ENCODE results near the gene DIAPH1.

DNA sequence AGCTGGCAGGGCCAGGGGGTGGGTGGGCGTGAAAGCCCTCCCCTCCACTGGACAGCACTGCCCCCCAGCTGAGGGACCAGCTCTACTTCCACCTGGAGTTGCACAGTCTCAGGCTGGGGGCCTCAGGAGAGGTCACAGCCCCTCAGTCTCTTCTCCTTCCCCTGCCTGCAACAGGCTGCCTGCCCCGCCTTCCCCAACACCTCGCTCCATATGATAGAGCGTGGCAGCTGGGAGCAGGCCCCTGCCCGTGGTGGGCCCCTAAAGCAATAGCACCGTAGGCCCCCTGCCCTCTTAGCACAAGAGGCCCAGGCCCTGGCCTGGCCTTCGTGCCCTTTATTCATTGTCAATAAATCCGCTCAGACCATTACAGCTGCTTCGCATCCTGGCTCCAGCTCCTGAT lies 21.9 kb upstream of the DIAPH1 start:
- TF ChIP-seq POLR2A (IDR thresholded peaks at IDR 0.05) (no peak), EP300 (IDR thresholded peaks at IDR 0.05) (no peak)
- TF ChIP-seq, protein P1, sequence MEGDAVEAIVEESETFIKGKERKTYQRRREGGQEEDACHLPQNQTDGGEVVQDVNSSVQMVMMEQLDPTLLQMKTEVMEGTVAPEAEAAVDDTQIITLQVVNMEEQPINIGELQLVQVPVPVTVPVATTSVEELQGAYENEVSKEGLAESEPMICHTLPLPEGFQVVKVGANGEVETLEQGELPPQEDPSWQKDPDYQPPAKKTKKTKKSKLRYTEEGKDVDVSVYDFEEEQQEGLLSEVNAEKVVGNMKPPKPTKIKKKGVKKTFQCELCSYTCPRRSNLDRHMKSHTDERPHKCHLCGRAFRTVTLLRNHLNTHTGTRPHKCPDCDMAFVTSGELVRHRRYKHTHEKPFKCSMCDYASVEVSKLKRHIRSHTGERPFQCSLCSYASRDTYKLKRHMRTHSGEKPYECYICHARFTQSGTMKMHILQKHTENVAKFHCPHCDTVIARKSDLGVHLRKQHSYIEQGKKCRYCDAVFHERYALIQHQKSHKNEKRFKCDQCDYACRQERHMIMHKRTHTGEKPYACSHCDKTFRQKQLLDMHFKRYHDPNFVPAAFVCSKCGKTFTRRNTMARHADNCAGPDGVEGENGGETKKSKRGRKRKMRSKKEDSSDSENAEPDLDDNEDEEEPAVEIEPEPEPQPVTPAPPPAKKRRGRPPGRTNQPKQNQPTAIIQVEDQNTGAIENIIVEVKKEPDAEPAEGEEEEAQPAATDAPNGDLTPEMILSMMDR (IDR thresholded peaks at IDR 0.05) = no peak
